ENCODE data around the gene TMEM131L. TPM values are rescaled to one million over a fixed set of nuclear protein-coding genes. Genes with fewer than 3 reads are reported as not detected.

Gene TMEM131L
- polyA plus RNA-seq, 2 of the 4 experiments (the other 2 are of a cell fraction), result 3.4 to 5.0 TPM

DNA sequence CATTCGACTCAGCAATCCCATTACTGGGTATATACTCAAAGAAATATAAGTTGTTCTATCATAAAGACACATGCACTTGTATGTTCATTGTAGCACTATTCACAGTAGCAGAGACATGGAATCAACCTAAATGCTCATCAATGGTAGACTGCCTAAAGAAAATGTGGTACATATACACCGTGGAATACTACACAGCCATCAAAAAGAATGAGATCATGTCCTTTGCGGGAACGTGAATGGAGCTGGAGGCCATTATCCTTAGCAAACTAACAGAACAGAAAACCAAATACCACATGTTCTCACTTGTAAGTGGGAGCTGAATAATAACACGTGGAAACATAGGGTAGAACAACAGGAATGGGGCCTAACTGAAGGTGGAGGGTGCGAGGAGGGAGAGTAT is 44.9 kb downstream of the TMEM131L start (continued):
- TF ChIP-seq KDM1A (IDR thresholded peaks at IDR 0.05; ENCODE audit: low read depth), result no peak
- TF ChIP-seq HEYL (CRISPR knock-in tag; IDR thresholded peaks at IDR 0.05), result no peak

DNA sequence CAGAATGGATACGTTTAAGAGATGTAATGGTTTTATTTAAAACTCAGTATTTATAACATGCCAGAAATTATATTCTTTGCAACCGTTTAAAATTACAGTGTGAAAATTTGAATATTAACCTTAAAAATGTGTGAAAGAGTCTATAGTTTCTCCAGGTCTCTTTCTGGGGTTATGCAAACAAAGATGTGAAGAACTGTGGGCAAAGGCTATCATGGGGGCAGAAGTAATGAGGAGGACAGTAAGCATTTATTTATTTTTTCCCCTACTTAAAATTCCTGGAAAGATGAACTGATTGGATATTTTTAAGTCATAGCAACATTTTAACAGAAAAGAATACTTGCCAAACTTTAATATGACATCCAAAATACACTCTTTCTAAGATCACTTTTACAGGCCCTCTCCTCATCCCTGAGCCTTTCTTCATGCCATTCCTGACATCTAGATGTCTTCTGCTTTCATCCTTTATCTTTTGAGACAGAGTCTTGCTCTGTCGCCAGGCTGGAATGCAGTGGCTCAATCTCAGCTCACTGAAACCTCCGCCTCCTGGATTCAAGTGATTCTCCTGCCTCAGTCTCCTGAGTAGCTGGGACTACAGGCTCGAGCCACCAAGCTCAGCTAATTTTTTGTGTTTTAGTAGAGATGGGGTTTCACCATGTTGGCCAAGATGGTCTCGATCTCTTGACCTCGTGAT is 46.1 kb downstream of the TMEM131L start:
- peaks cover 31% of the 10 kb centered on the region for H3K4me1 ChIP-seq

GRCh38 chr4:153512952-153513500 is 46.9 kb downstream of the TMEM131L start:
- TF ChIP-seq SMC3 (IDR thresholded peaks at IDR 0.05) (no peak), E2F6 (IDR thresholded peaks at IDR 0.05; ENCODE audit: borderline replicate concordance, low read depth) (no peak), CTCF (IDR thresholded peaks at IDR 0.05) (no peak), FOSL2 (IDR thresholded peaks at IDR 0.05) (no peak), FOSL2 (CRISPR knock-in tag; IDR thresholded peaks at IDR 0.05) (no peak), SREBF2 (IDR thresholded peaks at IDR 0.05) (no peak), ZNF302 (CRISPR knock-in tag; IDR thresholded peaks at IDR 0.05) (no peak), RARB (CRISPR knock-in tag; IDR thresholded peaks at IDR 0.05) (no peak), RAD21 (conservative IDR thresholded peaks at IDR 0.05 in 1 of 2, IDR thresholded peaks at IDR 0.05 in 1 of 2) (no peak), CBX8 (IDR thresholded peaks at IDR 0.05) (no peak), TP53 (CRISPR knock-in tag; IDR thresholded peaks at IDR 0.05) (no peak), FOXS1 (CRISPR knock-in tag; IDR thresholded peaks at IDR 0.05) (no peak), KDM1A (IDR thresholded peaks at IDR 0.05; ENCODE audit: low read depth) (no peak), ZFP36 (IDR thresholded peaks at IDR 0.05; ENCODE audit: borderline replicate concordance, partially characterized antibody) (no peak), PBX3 (IDR thresholded peaks at IDR 0.05) (no peak), HOXB13 (CRISPR knock-in tag; IDR thresholded peaks at IDR 0.05; ENCODE audit: low read depth) (no peak), KDM5A (IDR thresholded peaks at IDR 0.05) (no peak), JUN (IDR thresholded peaks at IDR 0.05) (no peak), BHLHE40 (IDR thresholded peaks at IDR 0.05; ENCODE audit: low read depth, low read length) (no peak)
- TF ChIP-seq, protein P1, sequence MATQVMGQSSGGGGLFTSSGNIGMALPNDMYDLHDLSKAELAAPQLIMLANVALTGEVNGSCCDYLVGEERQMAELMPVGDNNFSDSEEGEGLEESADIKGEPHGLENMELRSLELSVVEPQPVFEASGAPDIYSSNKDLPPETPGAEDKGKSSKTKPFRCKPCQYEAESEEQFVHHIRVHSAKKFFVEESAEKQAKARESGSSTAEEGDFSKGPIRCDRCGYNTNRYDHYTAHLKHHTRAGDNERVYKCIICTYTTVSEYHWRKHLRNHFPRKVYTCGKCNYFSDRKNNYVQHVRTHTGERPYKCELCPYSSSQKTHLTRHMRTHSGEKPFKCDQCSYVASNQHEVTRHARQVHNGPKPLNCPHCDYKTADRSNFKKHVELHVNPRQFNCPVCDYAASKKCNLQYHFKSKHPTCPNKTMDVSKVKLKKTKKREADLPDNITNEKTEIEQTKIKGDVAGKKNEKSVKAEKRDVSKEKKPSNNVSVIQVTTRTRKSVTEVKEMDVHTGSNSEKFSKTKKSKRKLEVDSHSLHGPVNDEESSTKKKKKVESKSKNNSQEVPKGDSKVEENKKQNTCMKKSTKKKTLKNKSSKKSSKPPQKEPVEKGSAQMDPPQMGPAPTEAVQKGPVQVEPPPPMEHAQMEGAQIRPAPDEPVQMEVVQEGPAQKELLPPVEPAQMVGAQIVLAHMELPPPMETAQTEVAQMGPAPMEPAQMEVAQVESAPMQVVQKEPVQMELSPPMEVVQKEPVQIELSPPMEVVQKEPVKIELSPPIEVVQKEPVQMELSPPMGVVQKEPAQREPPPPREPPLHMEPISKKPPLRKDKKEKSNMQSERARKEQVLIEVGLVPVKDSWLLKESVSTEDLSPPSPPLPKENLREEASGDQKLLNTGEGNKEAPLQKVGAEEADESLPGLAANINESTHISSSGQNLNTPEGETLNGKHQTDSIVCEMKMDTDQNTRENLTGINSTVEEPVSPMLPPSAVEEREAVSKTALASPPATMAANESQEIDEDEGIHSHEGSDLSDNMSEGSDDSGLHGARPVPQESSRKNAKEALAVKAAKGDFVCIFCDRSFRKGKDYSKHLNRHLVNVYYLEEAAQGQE (IDR thresholded peaks at IDR 0.05), result no peak
- TF ChIP-seq, protein P2, sequence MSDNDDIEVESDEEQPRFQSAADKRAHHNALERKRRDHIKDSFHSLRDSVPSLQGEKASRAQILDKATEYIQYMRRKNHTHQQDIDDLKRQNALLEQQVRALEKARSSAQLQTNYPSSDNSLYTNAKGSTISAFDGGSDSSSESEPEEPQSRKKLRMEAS (IDR thresholded peaks at IDR 0.05), result no peak
- ChIA-PET POLR2A (no interaction called here), CTCF (no interaction called here)
- 85% methylated on average over 3 of the region's 3 CpGs for WGBS (ENCODE audit: missing lambda C conversion rate)
- H3K4me1 ChIP-seq, result peaks cover 31% of the 10 kb centered on the region
- ATAC-seq (no peak), DNase-seq (ENCODE audit: low read depth in 1 of 2, low spot score in 1 of 2) (no peak), FAIRE-seq (no peak)
- H3K4me2 ChIP-seq, result peak overlapping the region; percentile 59
- H3K27ac ChIP-seq, result peak overlapping the region; percentile 33 to 68; a peak in 3 of 6 replicates
- no peak overlapping the region for H3K4me3 ChIP-seq
- H3K9me3 ChIP-seq, result no peaks in the 10 kb centered on the region

More for the DNA sequence above, 46.1 kb downstream of the TMEM131L start:
- FAIRE-seq (no peak), DNase-seq (ENCODE audit: low read depth in 1 of 2, low spot score in 1 of 2) (no peak), ATAC-seq (peak in 1 of 2 experiments; percentile 45; a peak in 1 of 6 replicates)
- Histone ChIP-seq H3K4me3 (no peak overlapping the region), H3K9me3 (no peaks in the 10 kb centered on the region), H3K4me2 (peak overlapping the region; percentile 8; the same call in 1 of the 3 replicates), H3K27ac (peak overlapping the region in 1 of 2 experiments; percentile 68; a peak in 3 of 6 replicates)
- 63% methylated on average over 7 of the region's 7 CpGs for WGBS (ENCODE audit: missing lambda C conversion rate)
- ChIA-PET CTCF (no interaction called here), POLR2A (no interaction called here)
- TF ChIP-seq CHD2 (IDR thresholded peaks at IDR 0.05; ENCODE audit: low read length, partially characterized antibody), result no peak
- TF ChIP-seq ESRRA (IDR thresholded peaks at IDR 0.05; ENCODE audit: borderline replicate concordance, low read length), result no peak
- no peak for TF ChIP-seq KDM5A (IDR thresholded peaks at IDR 0.05)
- no peak for TF ChIP-seq JUNB (IDR thresholded peaks at IDR 0.05)
- TF ChIP-seq HDAC2 (IDR thresholded peaks at IDR 0.05), result no peak
- no peak for TF ChIP-seq MAFK (IDR thresholded peaks at IDR 0.05; ENCODE audit: partially characterized antibody)
- no peak for TF ChIP-seq MAZ (IDR thresholded peaks at IDR 0.05; ENCODE audit: borderline replicate concordance, low read depth, low read length)
- no peak for TF ChIP-seq EHMT2 (IDR thresholded peaks at IDR 0.05; ENCODE audit: low read depth)
- no peak for TF ChIP-seq EHF (CRISPR knock-in tag; IDR thresholded peaks at IDR 0.05)

All from A549 (cell line).